Activated CD4-positive, alpha-beta T cell treated with anti-CD3 and anti-CD28 coated beads, Interleukin-2, amount 10 ng/mL, durations not matched to agents 7 days and 5 days (primary cell): ENCODE measurements around the gene MRPL40. TPM values are rescaled to one million over a fixed set of nuclear protein-coding genes. Genes with fewer than 3 reads are reported as not detected.
A peak's percentile ranks its signal among the peaks of the same experiment; 100 is the strongest.

Experiments
- CTCF ChIA-PET: fragments of 350-600 bp; sonication (Branson Sonifier 250); formaldehyde crosslinking; loops from one replicate; lab custom pipeline; 2021; ENCODE audit warnings: antibody characterized with exemption; lab: Charles Lee
- POLR2A ChIA-PET: fragments of 350-600 bp; sonication (Branson Sonifier 250); formaldehyde crosslinking; loops from one replicate; lab custom pipeline; 2021; ENCODE audit warnings: antibody characterized with exemption; lab: Charles Lee
- DNase-seq: peaks from one replicate; pipeline ENCODE4 v3.0.0-alpha.2; 2020
- H3K27ac Mint-ChIP-seq: one replicate; pipeline ENCODE4 v1.8.0; 2021; ENCODE audit warnings: mild to moderate bottlenecking, moderate library complexity, mixed read lengths
- H3K27me3 Mint-ChIP-seq: one replicate; pipeline ENCODE4 v1.8.0; 2021; ENCODE audit warnings: mixed read lengths
- H3K36me3 Mint-ChIP-seq: one replicate; pipeline ENCODE4 v1.8.0; 2021; ENCODE audit warnings: low read depth, mixed read lengths
- H3K4me1 Mint-ChIP-seq: one replicate; pipeline ENCODE4 v1.8.0; 2021; ENCODE audit warnings: mixed read lengths
- H3K4me3 Mint-ChIP-seq: one replicate; pipeline ENCODE4 v1.8.0; 2021; ENCODE audit warnings: mild to moderate bottlenecking, moderate library complexity, mixed read lengths
- H3K9me3 Mint-ChIP-seq: one replicate; pipeline ENCODE4 v1.8.0; 2021; ENCODE audit warnings: mixed read lengths
- total RNA-seq, 2 experiments: library from RNA; stranded (reverse); gene quantifications; one replicate each; pipeline ENCODE4 v1.2.3, GENCODE V29; 2021

Gene MRPL40
- total RNA-seq, 2 experiments from 2014 or later = 19.7 to 19.9 TPM

GRCh38 chr22:19398206-19398605, 34.1 kb upstream of the MRPL40 start:
- ChIA-PET POLR2A (no interaction called here), CTCF (interaction anchor here (0.6 kb wide), 1 partner anchor 22 kb away, joined by 3 read pairs; no protein-coding TSS in a partner anchor)
- H3K27ac Mint-ChIP-seq = peak overlapping the region; percentile 47
- H3K27me3 Mint-ChIP-seq = no peaks in the 10 kb centered on the region
- no peak overlapping the region for H3K4me3 Mint-ChIP-seq
- H3K9me3 Mint-ChIP-seq = no peaks in the 10 kb centered on the region
- H3K36me3 Mint-ChIP-seq = peaks cover 41% of the 10 kb centered on the region
- peaks cover 6% of the 10 kb centered on the region for H3K4me1 Mint-ChIP-seq
- no peak for DNase-seq

- H3K4me3 Mint-ChIP-seq = no peak overlapping the region
- H3K9me3 Mint-ChIP-seq = no peaks in the 10 kb centered on the region
- POLR2A ChIA-PET = no interaction called here
- H3K4me1 Mint-ChIP-seq = peaks cover 6% of the 10 kb centered on the region
- peak overlapping the region; percentile 47 for H3K27ac Mint-ChIP-seq
- peaks cover 40% of the 10 kb centered on the region for H3K36me3 Mint-ChIP-seq
- CTCF ChIA-PET = interaction anchor here (0.6 to 0.7 kb wide), 3 partner anchors 21 to 560 kb away, joined by 3 read pairs; no protein-coding TSS in a partner anchor
- H3K27me3 Mint-ChIP-seq = no peaks in the 10 kb centered on the region
- no peak for DNase-seq
These were observed 33.7 kb upstream of the MRPL40 start for GRCh38 chr22:19398652-19399051.

GRCh38 chr22:19400881-19401280, 31.5 kb upstream of the MRPL40 start:
- H3K36me3 Mint-ChIP-seq = peaks cover 35% of the 10 kb centered on the region
- no peak overlapping the region for H3K4me3 Mint-ChIP-seq
- peaks cover 6% of the 10 kb centered on the region for H3K4me1 Mint-ChIP-seq
- no peaks in the 10 kb centered on the region for H3K9me3 Mint-ChIP-seq
- H3K27me3 Mint-ChIP-seq = no peaks in the 10 kb centered on the region
- DNase-seq = no peak
- H3K27ac Mint-ChIP-seq = no peak overlapping the region
- ChIA-PET POLR2A (no interaction called here), CTCF (no interaction called here)

GRCh38 chr22:19401483-19401882, 30.9 kb upstream of the MRPL40 start:
- no peak overlapping the region for H3K4me3 Mint-ChIP-seq
- no peak overlapping the region for H3K27ac Mint-ChIP-seq
- CTCF ChIA-PET = no interaction called here
- no peaks in the 10 kb centered on the region for H3K9me3 Mint-ChIP-seq
- DNase-seq = no peak
- peaks cover 37% of the 10 kb centered on the region for H3K36me3 Mint-ChIP-seq
- POLR2A ChIA-PET = no interaction called here
- H3K4me1 Mint-ChIP-seq = peaks cover 6% of the 10 kb centered on the region
- no peaks in the 10 kb centered on the region for H3K27me3 Mint-ChIP-seq

GRCh38 chr22:19402642-19403191, 29.6 kb upstream of the MRPL40 start:
- Mint-ChIP-seq H3K27me3 (no peaks in the 10 kb centered on the region), H3K36me3 (peaks cover 37% of the 10 kb centered on the region), H3K27ac (no peak overlapping the region), H3K9me3 (no peaks in the 10 kb centered on the region), H3K4me3 (no peak overlapping the region), H3K4me1 (peaks cover 6% of the 10 kb centered on the region)
- POLR2A ChIA-PET = interaction anchor here (0.6 kb wide), 1 partner anchor 10 kb away, joined by 3 read pairs; no protein-coding TSS in a partner anchor
- no peak for DNase-seq
- CTCF ChIA-PET = interaction anchor here (0.6 to 1.3 kb wide), 3 partner anchors 9 to 507 kb away, joined by 3 read pairs; no protein-coding TSS in a partner anchor

- ChIA-PET POLR2A (no interaction called here), CTCF (no interaction called here)
- Mint-ChIP-seq H3K4me1 (no peaks in the 10 kb centered on the region), H3K27ac (peak overlapping the region; percentile 6), H3K4me3 (no peak overlapping the region), H3K27me3 (no peaks in the 10 kb centered on the region), H3K9me3 (no peaks in the 10 kb centered on the region), H3K36me3 (peaks cover 34% of the 10 kb centered on the region)
- no peak for DNase-seq
These were observed 27.7 kb upstream of the MRPL40 start for GRCh38 chr22:19404676-19405075.

- H3K27ac Mint-ChIP-seq = no peak overlapping the region
- DNase-seq = no peak
- H3K4me3 Mint-ChIP-seq = no peak overlapping the region
- ChIA-PET CTCF (interaction anchor here (0.5 kb wide), 1 partner anchor 56 kb away, joined by 3 read pairs; no protein-coding TSS in a partner anchor), POLR2A (no interaction called here)
- H3K27me3 Mint-ChIP-seq = no peaks in the 10 kb centered on the region
- H3K4me1 Mint-ChIP-seq = no peaks in the 10 kb centered on the region
- H3K9me3 Mint-ChIP-seq = no peaks in the 10 kb centered on the region
- peaks cover 38% of the 10 kb centered on the region for H3K36me3 Mint-ChIP-seq
These were observed 27.2 kb upstream of the MRPL40 start for GRCh38 chr22:19405133-19405532.

GRCh38 chr22:19405652-19406051, 26.7 kb upstream of the MRPL40 start:
- ChIA-PET CTCF (interaction anchor here (0.5 to 0.9 kb wide), 2 partner anchors 9 to 55 kb away, joined by 3 read pairs; no protein-coding TSS in a partner anchor), POLR2A (no interaction called here)
- Mint-ChIP-seq H3K27ac (no peak overlapping the region), H3K36me3 (peaks cover 40% of the 10 kb centered on the region), H3K27me3 (no peaks in the 10 kb centered on the region), H3K4me1 (no peaks in the 10 kb centered on the region), H3K4me3 (no peak overlapping the region), H3K9me3 (no peaks in the 10 kb centered on the region)
- no peak for DNase-seq

- CTCF ChIA-PET = interaction anchor here (0.9 kb wide), 1 partner anchor 9 kb away, joined by 3 read pairs; no protein-coding TSS in a partner anchor
- Mint-ChIP-seq H3K9me3 (no peaks in the 10 kb centered on the region), H3K27ac (peak overlapping the region; percentile 3), H3K27me3 (no peaks in the 10 kb centered on the region), H3K36me3 (peaks cover 34% of the 10 kb centered on the region), H3K4me3 (no peak overlapping the region), H3K4me1 (no peaks in the 10 kb centered on the region)
- POLR2A ChIA-PET = no interaction called here
- DNase-seq = peak; percentile 16
These were observed 26.0 kb upstream of the MRPL40 start for GRCh38 chr22:19406281-19406811.

- H3K27me3 Mint-ChIP-seq = no peaks in the 10 kb centered on the region
- ChIA-PET POLR2A (no interaction called here), CTCF (no interaction called here)
- H3K9me3 Mint-ChIP-seq = no peaks in the 10 kb centered on the region
- H3K36me3 Mint-ChIP-seq = peaks cover 31% of the 10 kb centered on the region
- no peak overlapping the region for H3K27ac Mint-ChIP-seq
- no peak for DNase-seq
- H3K4me1 Mint-ChIP-seq = peaks cover under 1% of the 10 kb centered on the region
- H3K4me3 Mint-ChIP-seq = no peak overlapping the region
These were observed 25.5 kb upstream of the MRPL40 start for GRCh38 chr22:19406846-19407245.

GRCh38 chr22:19407649-19408606, 24.4 kb upstream of the MRPL40 start:
- DNase-seq = no peak
- Mint-ChIP-seq H3K4me1 (peaks cover 8% of the 10 kb centered on the region), H3K9me3 (no peaks in the 10 kb centered on the region), H3K4me3 (no peak overlapping the region), H3K27me3 (no peaks in the 10 kb centered on the region), H3K36me3 (peaks cover 37% of the 10 kb centered on the region), H3K27ac (no peak overlapping the region)
- CTCF ChIA-PET = interaction anchor here (1.0 kb wide), 1 partner anchor 15 kb away, joined by 3 read pairs; no protein-coding TSS in a partner anchor
- POLR2A ChIA-PET = no interaction called here

GRCh38 chr22:19410941-19411689, 21.2 kb upstream of the MRPL40 start:
- peaks cover 17% of the 10 kb centered on the region for H3K4me1 Mint-ChIP-seq
- no peaks in the 10 kb centered on the region for H3K27me3 Mint-ChIP-seq
- H3K4me3 Mint-ChIP-seq = no peak overlapping the region
- no peak for DNase-seq
- H3K27ac Mint-ChIP-seq = no peak overlapping the region
- ChIA-PET POLR2A (no interaction called here), CTCF (interaction anchor here (1.6 kb wide), 1 partner anchor 8 kb away, joined by 3 read pairs; no protein-coding TSS in a partner anchor)
- peaks cover 33% of the 10 kb centered on the region for H3K36me3 Mint-ChIP-seq
- H3K9me3 Mint-ChIP-seq = no peaks in the 10 kb centered on the region
